Left colon (tissue), 2 donors: ENCODE measurements around the gene PROC. TPM values are rescaled to one million over a fixed set of nuclear protein-coding genes. Genes with fewer than 3 reads are reported as not detected.

Experiments
- ATAC-seq: fragments of 200-7000 bp; cut with Tn5 transposase; one replicate; pipeline ENCODE4 v1.9.1; 2020; ENCODE audit warnings: mild to moderate bottlenecking, moderate library complexity
- DNase-seq, 2 donors: peaks; one replicate each; pipeline ENCODE4 v3.0.0-alpha.2; 2020
- intact Hi-C, 2 donors: fragments of 100-400 bp; cut with DNase I in 1 of 2; cut with micrococcal nuclease in 1 of 2; formaldehyde crosslinking; loops; one replicate each; pipeline versions ENCODE4 v1.11.2 to v1.14.0; 2022; cut with DNase I, micrococcal nuclease
- total RNA-seq, 2 donors: library from RNA; stranded (reverse); fragmentation: NEBNext Ultra II Directional; extraction: Animal tissue kit (Norgen Biotek cat#: 25700); gene quantifications; one replicate each; pipeline ENCODE4 v1.2.1, GENCODE V29; 2021
- donor health status: DM: no; HTN: no; CAD: no.
- donor health status: DM: yes; HTN: yes; CAD: no.

The PROC gene
- total RNA-seq, 2 donors from 2014 or later = 2.9 to 3.6 TPM

DNA sequence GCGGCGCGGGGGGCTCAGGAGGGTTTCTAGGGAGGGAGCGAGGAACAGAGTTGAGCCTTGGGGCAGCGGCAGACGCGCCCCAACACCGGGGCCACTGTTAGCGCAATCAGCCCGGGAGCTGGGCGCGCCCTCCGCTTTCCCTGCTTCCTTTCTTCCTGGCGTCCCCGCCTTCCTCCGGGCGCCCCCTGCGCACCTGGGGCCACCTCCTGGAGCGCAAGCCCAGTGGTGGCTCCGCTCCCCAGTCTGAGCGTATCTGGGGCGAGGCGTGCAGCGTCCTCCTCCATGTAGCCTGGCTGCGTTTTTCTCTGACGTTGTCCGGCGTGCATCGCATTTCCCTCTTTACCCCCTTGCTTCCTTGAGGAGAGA is 5.2 kb downstream of the PROC start:
- intact Hi-C loops = no loop called here
- ATAC-seq (peak; percentile 88), DNase-seq (peak; percentile 65 to 68)

- DNase-seq (no peak), ATAC-seq (no peak)
- intact Hi-C loops = no loop called here
Measured at GRCh38 chr2:127423880-127424279, 5.7 kb downstream of the PROC start.

- intact Hi-C loops = no loop called here
- ATAC-seq = no peak
- no peak for DNase-seq
Measured at GRCh38 chr2:127424598-127425520, 6.6 kb downstream of the PROC start.

DNA sequence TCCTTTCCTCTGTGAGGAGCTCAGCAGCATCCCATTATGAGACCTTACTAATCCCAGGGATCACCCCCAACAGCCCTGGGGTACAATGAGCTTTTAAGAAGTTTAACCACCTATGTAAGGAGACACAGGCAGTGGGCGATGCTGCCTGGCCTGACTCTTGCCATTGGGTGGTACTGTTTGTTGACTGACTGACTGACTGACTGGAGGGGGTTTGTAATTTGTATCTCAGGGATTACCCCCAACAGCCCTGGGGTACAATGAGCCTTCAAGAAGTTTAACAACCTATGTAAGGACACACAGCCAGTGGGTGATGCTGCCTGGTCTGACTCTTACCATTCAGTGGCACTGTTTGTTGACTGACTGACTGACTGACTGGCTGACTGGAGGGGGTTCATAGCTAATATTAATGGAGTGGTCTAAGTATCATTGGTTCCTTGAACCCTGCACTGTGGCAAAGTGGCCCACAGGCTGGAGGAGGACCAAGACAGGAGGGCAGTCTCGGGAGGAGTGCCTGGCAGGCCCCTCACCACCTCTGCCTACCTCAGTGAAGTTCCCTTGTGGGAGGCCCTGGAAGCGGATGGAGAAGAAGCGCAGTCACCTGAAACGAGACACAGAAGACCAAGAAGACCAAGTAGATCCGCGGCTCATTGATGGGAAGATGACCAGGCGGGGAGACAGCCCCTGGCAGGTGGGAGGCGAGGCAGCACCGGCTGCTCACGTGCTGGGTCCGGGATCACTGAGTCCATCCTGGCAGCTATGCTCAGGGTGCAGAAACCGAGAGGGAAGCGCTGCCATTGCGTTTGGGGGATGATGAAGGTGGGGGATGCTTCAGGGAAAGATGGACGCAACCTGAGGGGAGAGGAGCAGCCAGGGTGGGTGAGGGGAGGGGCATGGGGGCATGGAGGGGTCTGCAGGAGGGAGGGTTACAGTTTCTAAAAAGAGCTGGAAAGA is 7.6 kb downstream of the PROC start:
- intact Hi-C loops = no loop called here
- no peak for ATAC-seq
- DNase-seq = no peak

GRCh38 chr2:127426501-127427354 is 8.5 kb downstream of the PROC start:
- DNase-seq (no peak), ATAC-seq (no peak)
- intact Hi-C loops = no loop called here

DNA sequence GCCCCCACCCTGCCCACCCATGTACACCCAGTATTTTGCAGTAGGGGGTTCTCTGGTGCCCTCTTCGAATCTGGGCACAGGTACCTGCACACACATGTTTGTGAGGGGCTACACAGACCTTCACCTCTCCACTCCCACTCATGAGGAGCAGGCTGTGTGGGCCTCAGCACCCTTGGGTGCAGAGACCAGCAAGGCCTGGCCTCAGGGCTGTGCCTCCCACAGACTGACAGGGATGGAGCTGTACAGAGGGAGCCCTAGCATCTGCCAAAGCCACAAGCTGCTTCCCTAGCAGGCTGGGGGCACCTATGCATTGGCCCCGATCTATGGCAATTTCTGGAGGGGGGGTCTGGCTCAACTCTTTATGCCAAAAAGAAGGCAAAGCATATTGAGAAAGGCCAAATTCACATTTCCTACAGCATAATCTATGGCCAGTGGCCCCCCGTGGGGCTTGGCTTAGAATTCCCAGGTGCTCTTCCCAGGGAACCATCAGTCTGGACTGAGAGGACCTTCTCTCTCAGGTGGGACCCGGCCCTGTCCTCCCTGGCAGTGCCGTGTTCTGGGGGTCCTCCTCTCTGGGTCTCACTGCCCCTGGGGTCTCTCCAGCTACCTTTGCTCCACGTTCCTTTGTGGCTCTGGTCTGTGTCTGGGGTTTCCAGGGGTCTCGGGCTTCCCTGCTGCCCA is 9.3 kb downstream of the PROC start:
- DNase-seq = no peak
- intact Hi-C loops = no loop called here
- ATAC-seq = no peak

DNA sequence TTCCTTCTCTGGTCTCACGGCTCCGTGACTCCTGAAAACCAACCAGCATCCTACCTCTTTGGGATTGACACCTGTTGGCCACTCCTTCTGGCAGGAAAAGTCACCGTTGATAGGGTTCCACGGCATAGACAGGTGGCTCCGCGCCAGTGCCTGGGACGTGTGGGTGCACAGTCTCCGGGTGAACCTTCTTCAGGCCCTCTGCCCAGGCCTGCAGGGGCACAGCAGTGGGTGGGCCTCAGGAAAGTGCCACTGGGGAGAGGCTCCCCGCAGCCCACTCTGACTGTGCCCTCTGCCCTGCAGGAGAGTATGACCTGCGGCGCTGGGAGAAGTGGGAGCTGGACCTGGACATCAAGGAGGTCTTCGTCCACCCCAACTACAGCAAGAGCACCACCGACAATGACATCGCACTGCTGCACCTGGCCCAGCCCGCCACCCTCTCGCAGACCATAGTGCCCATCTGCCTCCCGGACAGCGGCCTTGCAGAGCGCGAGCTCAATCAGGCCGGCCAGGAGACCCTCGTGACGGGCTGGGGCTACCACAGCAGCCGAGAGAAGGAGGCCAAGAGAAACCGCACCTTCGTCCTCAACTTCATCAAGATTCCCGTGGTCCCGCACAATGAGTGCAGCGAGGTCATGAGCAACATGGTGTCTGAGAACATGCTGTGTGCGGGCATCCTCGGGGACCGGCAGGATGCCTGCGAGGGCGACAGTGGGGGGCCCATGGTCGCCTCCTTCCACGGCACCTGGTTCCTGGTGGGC is 10.0 kb downstream of the PROC start:
- intact Hi-C loops = no loop called here
- ATAC-seq (no peak), DNase-seq (no peak)

DNA sequence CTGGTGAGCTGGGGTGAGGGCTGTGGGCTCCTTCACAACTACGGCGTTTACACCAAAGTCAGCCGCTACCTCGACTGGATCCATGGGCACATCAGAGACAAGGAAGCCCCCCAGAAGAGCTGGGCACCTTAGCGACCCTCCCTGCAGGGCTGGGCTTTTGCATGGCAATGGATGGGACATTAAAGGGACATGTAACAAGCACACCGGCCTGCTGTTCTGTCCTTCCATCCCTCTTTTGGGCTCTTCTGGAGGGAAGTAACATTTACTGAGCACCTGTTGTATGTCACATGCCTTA is 10.5 kb downstream of the PROC start:
- no peak for ATAC-seq
- DNase-seq = no peak
- intact Hi-C loops = no loop called here

DNA sequence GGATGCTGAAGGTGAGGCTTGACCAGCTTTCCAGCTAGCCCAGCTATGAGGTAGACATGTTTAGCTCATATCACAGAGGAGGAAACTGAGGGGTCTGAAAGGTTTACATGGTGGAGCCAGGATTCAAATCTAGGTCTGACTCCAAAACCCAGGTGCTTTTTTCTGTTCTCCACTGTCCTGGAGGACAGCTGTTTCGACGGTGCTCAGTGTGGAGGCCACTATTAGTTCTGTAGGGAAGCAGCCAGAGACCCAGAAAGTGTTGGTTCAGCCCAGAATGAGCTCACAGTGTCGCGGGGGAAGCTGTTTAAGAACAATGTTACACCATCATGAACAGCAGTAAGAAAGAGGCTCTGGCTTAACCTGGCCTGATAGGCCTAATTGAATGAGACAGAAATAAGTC is 11.1 kb downstream of the PROC start:
- intact Hi-C loops = no loop called here
- ATAC-seq (no peak), DNase-seq (no peak)

- DNase-seq (no peak), ATAC-seq (no peak)
- intact Hi-C loops = no loop called here
Measured at GRCh38 chr2:127429844-127430425, 11.7 kb downstream of the PROC start.

DNA sequence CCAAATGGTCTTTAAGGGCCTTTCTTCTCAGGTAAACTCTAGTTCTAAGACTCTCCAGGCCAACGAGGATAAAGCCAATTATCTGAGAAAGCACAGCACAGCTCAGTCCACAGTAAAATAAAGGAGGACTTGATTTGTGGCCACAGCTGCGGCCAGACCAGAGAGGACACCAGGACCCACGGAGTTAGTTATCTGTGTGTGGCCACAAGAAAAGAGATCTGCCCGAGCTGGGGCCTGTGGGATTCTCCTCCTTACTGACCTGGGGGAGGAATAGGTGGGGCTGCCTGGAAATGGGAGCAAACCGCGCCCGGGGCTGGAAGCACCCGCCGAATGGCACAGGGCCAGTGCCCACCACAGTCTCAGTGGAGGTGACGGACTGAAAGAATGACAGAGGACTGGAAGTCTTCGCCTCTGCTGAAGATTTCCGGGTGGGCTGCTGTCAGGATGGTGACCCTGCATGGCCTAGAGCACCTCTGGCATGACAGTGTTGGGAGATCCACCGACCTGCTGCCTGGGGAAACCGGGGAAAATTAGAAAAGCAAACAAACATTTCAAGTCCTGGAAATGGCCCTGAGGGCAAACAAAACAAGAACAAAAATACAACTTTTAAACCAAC is 13.3 kb downstream of the PROC start:
- DNase-seq (no peak), ATAC-seq (no peak)
- intact Hi-C loops = no loop called here

DNA sequence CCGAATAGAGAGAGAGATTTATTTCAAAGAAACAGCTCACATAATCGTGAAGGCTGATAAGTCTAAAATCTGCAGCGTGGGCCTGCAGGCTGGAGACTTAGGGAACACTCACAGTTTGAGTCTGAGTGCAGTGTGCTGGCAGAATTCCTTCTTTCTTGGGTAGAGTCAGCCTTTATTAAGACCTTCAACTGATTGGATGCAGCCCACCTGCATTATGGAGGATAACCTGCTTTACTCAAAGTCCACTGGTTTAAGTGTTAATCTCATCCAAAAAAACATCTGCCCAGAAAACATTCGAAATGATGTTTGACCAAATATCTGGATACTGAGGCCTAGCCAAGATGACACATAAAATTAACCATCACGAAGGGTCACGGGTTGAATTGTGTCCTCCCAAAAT is 16.3 kb downstream of the PROC start:
- DNase-seq (no peak), ATAC-seq (no peak)
- intact Hi-C loops = no loop called here

DNA sequence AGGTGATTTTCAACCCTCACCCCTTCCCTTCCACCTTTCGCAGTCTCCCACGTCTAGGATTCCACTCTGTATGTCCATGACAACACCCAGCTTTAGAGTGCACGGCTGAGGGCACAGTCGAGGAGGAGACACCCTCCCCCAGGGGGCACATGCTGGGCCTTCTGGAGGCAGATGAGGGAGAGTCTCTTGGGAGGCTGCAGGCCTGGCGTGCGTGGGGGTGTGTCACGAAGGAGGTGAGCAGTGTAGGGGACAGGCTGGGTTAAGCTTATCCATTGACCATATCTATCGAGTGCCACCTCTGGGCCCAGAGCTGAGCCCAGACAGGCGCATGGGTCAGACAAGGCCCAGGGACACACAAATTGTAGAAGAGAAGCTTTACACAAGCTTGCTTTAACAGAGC is 18.8 kb downstream of the PROC start:
- ATAC-seq (no peak), DNase-seq (no peak)
- intact Hi-C loops = no loop called here

DNA sequence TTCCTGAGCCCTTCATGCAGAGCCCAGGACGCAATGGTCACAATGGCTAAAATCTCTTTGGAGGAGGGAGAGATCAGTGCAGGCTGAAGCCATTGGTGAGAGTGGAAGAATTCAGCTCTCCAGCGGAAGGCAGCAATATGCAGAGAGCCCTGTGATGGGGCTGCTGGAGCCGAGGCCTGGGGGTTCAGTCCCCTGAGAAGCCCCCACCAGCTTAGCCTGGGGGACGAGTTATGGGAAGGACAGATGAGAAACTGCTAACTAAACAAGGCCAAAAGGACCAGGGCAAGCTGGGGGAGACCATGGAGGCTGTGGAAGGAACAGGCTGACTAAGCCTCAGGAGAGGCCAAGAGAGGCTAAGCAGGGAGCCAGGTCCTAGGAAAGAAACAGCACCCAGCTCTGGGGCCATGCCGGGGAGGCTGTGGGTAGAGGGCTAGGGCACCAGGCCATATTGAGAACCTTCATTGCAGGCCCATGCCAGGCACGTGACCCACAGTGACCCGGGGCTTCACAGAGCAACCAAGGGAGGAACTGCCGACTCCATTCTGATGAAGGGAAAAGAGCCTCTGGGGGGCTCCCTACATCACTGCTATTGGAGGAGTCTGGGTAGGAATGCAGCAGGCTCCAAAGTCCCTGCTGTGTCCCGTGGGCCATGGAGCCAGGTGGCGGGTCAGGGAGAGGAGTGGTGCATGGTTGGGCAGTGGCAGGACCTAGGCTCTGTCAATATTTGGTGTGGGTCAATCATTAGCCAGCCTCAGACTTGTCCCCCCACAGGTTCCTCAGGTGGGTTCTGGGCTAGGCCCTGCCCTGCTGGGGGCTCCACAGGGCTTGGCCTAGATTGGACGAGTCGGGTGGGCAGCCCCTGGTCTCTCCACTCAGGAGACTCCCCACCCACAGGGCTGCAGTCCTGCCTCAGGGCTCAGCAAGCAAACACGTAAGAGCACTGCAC is 19.8 kb downstream of the PROC start:
- ATAC-seq = peak; percentile 97
- intact Hi-C loops = no loop called here
- DNase-seq = peak in 1 of 2 donors; percentile 52

- no peak for ATAC-seq
- intact Hi-C loops = no loop called here
- DNase-seq = no peak
Measured at GRCh38 chr2:127439343-127439742, 21.1 kb downstream of the PROC start.

GRCh38 chr2:127448526-127448925 is 30.3 kb downstream of the PROC start:
- intact Hi-C loops = no loop called here
- DNase-seq (no peak), ATAC-seq (no peak)
